HepG2 (cell line): ENCODE measurements around the gene SSC5D. TPM values are rescaled to one million over a fixed set of nuclear protein-coding genes. Genes with fewer than 3 reads are reported as not detected.

Experiments used
- ESRRA ChIP-seq: sonication (generic); formaldehyde crosslinking; IDR thresholded peaks from 2 replicates; pipeline ENCODE4 v1.5.1; 2020; ENCODE audit warnings: mild to moderate bottlenecking, low read depth, missing genetic modification reagents
- FOXP4 ChIP-seq: sonication (generic); formaldehyde crosslinking; IDR thresholded peaks from 2 replicates; pipeline ENCODE4 v1.4.0; 2020; ENCODE audit warnings: missing genetic modification reagents
- HMGXB4 ChIP-seq, 2 experiments: sonication (generic) in 1 of 2; formaldehyde crosslinking in 1 of 2; IDR thresholded peaks; 2 replicates each; pipeline versions ENCODE4 v1.4.0 to v1.6.1; 2018 to 2020; ENCODE audit warnings: missing genetic modification reagents in 2 of 2, borderline replicate concordance in 1 of 2, low read depth in 1 of 2, mild to moderate bottlenecking in 1 of 2, missing biosample characterization in 1 of 2
- HNRNPK ChIP-seq: fragments of 200-400 bp; formaldehyde crosslinking; IDR thresholded peaks from 2 replicates; pipeline ENCODE4 v1.6.1; 2018; ENCODE audit warnings: low read length, low read depth, moderate library complexity, mild to moderate bottlenecking; ENCODE audit not compliant: poor library complexity, severe bottlenecking
- MBNL3 ChIP-seq: fragments of 250-450 bp; sonication (Bioruptor Pico); conservative IDR thresholded peaks from 2 replicates; pipeline ENCODE4 v1.8.0; 2022; ENCODE audit warnings: mild to moderate bottlenecking, inconsistent platforms
- PITX1 ChIP-seq: sonication (generic); formaldehyde crosslinking; IDR thresholded peaks from 2 replicates; pipeline ENCODE4 v1.5.1; 2020; ENCODE audit warnings: mild to moderate bottlenecking, missing genetic modification reagents
- SKIL ChIP-seq: sonication (generic); formaldehyde crosslinking; IDR thresholded peaks from 2 replicates; pipeline ENCODE4 v1.8.0; 2022; ENCODE audit warnings: missing genetic modification reagents, mild to moderate bottlenecking, moderate library complexity, borderline replicate concordance
- ZFAT ChIP-seq: sonication (generic); formaldehyde crosslinking; conservative IDR thresholded peaks from 2 replicates; pipeline ENCODE4 v1.8.1; 2023; ENCODE audit warnings: missing genetic modification reagents, inconsistent platforms
- ZNF503 ChIP-seq: sonication (generic); formaldehyde crosslinking; IDR thresholded peaks from 2 replicates; pipeline ENCODE4 v1.4.0; 2020; ENCODE audit warnings: missing genetic modification reagents
- ZNF775 ChIP-seq: sonication (generic); formaldehyde crosslinking; IDR thresholded peaks from 2 replicates; pipeline ENCODE4 v1.4.0; 2020; ENCODE audit warnings: missing genetic modification reagents, mild to moderate bottlenecking, moderate library complexity, borderline replicate concordance
- polyA plus RNA-seq, 8 experiments: library from polyadenylated mRNA; depleted of rRNA in 3 of 8; stranded (reverse) in 7 of 8; unstranded in 1 of 8; fragments of >200 nt; fragmentation: Illumina TruSeq in 4 of 8; extraction: Trizol in 4 of 8; gene quantifications; 2 replicates each; pipeline versions ENCODE4 v1.2.1 to v1.2.3, GENCODE V29; 2011 to 2016; ENCODE audit warnings: low read depth in 4 of 8, missing spikeins in 1 of 8, mixed read lengths in 1 of 8; ENCODE audit not compliant: insufficient read depth in 1 of 8
- total RNA-seq, 5 experiments: library from RNA; depleted of rRNA; stranded (reverse); fragments of >200 nt; fragmentation: Illumina TruSeq; extraction: Trizol; gene quantifications; 2 replicates each; pipeline ENCODE4 v1.2.3, GENCODE V29; 2016; ENCODE audit warnings: low read depth in 1 of 5
- TF ChIP-seq, protein P1 (sequence below): sonication (generic); formaldehyde crosslinking; IDR thresholded peaks from 2 replicates; pipeline ENCODE4 v1.8.1; 2023; ENCODE audit warnings: mild to moderate bottlenecking, missing genetic modification reagents
- TF ChIP-seq, protein P2 (sequence below): IDR thresholded peaks from 2 replicates; pipeline ENCODE4 v1.6.1; 2016; ENCODE audit warnings: missing genetic modification reagents, missing compliant biosample characterization

SSC5D gene
- total and polyA plus RNA-seq, 2 of the 13 experiments (the other 11 are each of a cell fraction or from before 2014, with no cell fraction given), result not detected

GRCh38 chr19:55461259-55461973 is 26.8 kb upstream of the SSC5D start, which contains the start of gene ISOC2 (continued):
- TF ChIP-seq ZFAT (CRISPR knock-in tag) (no peak), ESRRA (CRISPR knock-in tag) (peak; percentile 100), ZNF503 (CRISPR knock-in tag) (peak; percentile 44; the same call in 1 of the 2 replicates), SKIL (CRISPR knock-in tag) (no peak), PITX1 (CRISPR knock-in tag) (no peak), HMGXB4 (CRISPR knock-in tag; IDR thresholded peaks at IDR 0.05; ENCODE audit: borderline replicate concordance in 1 of 2, low read depth in 1 of 2) (peak in 1 of 2 experiments; percentile 47; a peak in 3 of 4 replicates), ZNF775 (CRISPR knock-in tag) (no peak), HNRNPK (no peak), FOXP4 (CRISPR knock-in tag) (peak; percentile 63), MBNL3 (CRISPR knock-in tag) (no peak)
- TF ChIP-seq, protein P1, sequence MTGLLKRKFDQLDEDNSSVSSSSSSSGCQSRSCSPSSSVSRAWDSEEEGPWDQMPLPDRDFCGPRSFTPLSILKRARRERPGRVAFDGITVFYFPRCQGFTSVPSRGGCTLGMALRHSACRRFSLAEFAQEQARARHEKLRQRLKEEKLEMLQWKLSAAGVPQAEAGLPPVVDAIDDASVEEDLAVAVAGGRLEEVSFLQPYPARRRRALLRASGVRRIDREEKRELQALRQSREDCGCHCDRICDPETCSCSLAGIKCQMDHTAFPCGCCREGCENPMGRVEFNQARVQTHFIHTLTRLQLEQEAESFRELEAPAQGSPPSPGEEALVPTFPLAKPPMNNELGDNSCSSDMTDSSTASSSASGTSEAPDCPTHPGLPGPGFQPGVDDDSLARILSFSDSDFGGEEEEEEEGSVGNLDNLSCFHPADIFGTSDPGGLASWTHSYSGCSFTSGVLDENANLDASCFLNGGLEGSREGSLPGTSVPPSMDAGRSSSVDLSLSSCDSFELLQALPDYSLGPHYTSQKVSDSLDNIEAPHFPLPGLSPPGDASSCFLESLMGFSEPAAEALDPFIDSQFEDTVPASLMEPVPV (CRISPR knock-in tag), result peak; percentile 76; the same call in 1 of the 2 replicates
- TF ChIP-seq, protein P2, sequence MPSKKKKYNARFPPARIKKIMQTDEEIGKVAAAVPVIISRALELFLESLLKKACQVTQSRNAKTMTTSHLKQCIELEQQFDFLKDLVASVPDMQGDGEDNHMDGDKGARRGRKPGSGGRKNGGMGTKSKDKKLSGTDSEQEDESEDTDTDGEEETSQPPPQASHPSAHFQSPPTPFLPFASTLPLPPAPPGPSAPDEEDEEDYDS, result peak; percentile 81
